GM18867 (cell line): ENCODE data around the gene FAM204A.
A peak's percentile ranks its signal among the peaks of the same experiment; 100 is the strongest.

ENCODE experiments used
- ATAC-seq: cut with Tn5 transposase; IDR thresholded peaks from one replicate; pipeline ENCODE4 v1.9.1; 2021; ENCODE audit warnings: mild to moderate bottlenecking, moderate library complexity; ENCODE audit not compliant: unreplicated experiment

The FAM204A gene

DNA sequence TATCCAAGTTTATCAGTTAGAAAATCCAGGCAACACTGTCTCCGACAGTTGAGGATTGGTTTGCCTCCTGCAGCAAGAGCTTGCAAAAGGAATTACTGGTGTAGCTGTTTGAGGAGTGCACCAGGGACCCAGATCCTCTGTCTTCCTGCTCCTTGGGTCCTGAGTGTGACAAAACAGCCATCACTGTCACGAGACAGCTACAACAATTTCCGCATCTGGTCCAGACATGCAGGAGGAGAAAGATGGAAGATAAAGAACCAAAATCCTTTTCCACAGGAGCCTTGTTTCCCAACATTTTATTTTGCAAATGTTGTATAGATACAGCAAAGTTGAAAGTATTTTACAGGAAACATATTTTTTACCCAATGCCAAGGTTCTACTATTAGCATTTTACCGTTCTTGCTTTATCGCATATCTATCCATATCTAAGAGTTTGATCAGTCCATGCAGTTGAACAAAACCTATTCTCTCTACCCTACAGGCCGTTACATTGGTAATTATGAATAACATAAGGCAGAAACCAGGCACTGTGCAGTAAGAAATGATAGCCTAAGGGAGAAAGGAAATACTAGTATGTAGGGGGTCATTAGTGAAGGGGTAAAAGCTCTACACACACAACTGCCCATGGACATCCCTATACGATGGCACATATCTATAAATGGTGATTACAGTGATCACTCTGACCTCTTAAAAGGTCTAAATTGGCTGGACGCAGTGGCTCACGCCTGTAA, 54.9 kb downstream of the FAM204A start:
- no peak for ATAC-seq

DNA sequence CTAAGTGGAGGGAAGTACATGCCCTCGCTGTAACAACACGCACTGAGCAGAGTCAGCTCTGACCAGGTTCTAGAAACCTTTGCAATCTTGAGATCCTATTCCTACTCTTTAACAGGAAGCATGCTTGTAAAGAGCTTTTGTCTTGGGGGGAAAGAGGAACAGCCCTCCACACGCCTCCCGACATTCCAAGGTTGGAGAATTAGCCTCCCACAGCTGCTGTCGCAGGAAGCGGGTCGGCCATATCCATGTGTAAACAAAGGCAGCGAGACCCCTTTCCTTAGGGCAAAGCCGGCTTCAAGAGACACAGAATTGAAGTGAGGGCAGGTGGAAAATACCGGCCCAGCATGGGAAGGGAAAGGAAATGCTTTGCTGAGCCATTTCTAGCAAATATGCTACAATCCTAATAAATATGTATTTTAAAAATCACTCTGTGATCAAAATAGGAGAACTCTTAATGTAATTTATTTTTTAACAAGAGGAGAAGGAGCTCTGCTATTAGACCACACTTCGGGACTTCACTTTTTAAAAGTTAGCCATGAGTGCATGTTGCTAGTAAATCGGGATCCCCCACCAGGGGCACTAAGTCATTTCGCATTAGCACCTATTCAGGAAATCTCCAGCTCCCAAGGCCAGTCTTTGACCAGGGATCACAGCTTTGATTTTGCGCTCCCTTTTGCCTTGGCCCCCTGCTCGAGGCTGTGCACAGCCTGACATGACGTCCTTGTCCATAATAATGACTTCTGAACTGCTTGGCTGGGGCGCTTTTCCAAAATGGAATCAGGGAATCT, 55.9 kb downstream of the FAM204A start:
- no peak for ATAC-seq

DNA sequence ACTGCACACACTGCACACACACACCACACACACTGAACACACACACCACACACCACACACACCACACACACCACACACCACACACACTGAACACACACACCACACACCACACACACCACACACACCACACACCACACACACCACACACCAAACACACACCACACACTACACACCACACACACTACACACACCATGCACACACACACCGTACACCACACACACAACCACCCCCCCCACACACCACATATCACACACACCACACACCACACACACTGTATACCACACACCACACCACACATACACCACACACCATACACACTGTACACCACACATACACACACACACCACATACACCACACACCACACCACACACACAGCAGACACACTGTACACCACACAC, 59.5 kb downstream of the FAM204A start:
- ATAC-seq, result no peak

DNA sequence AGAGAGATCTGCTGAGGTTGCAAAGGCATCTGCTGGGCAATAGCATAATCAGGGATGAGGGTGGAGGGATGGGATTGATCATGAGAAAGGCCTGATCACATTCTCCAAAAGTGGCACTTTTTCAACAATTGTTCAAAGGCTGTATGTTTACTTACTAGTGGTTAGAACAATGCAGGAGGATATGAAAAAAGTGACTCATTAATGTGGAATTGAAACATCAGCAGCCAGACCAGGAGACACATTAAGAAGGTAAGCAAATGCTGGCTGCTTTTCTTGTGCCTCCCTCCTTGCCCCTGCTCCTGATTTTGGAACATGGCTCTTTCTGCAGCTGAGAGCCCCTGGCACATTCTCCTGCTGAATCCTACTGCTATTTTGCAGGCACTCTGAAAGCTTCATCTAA, 63.5 kb downstream of the FAM204A start:
- ATAC-seq, result no peak

DNA sequence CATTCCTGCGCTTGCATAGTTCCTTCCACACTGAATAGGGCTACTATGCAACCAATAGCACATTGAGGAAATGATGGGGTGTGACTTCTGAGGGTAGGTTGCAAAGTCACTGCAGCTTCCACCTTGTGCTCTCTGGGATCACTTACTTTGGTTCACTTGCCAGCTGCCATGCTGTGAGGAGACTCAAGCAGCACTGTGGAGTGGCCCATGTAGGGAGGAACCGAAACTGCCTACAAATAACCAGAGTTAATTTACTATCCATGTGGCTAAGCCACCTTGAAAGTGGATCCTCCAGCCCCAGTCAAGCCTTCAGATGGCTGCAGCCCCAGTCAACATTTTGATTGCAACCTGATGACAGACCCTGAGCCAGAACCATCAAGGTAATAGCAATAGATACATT, 64.3 kb downstream of the FAM204A start:
- ATAC-seq, result no peak

DNA sequence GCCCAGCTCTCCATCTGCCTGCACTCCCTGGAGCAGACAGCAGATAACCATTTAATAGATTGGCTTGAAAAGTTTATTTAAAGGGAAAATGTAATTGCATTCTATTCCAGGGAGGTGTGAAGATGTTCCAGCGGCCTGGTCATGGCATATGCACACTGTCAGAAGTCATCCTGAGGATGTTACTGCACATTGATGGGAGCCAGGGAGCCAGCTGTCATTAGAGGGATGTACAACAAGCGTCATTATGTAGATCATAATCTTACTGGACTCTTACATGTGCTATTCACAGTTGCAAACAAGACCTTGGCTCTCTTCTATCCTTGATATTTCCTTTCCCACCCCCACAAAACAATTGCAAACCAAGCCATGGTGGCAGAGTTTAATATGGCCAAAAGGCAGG, 65.4 kb downstream of the FAM204A start:
- no peak for ATAC-seq

DNA sequence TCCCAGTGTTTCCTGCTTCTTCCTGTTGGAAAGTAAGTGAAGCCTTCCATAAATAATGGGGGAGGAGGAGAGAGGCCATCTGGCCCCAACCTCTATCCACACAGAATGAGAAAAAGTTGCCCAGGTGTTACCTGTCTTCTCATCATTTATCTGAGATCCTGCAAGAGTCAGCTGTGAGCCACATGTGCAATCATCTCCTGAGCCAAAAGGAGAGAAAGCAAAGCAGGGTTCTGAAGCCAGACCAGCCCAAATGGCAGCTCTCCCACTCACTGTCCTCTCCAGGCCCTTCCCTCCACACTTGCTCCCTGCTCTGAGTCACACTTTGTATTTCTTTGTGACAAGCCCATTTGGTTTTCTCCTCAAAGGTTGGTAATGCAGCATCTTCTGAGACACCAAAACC, 65.9 kb downstream of the FAM204A start:
- ATAC-seq, result no peak

DNA sequence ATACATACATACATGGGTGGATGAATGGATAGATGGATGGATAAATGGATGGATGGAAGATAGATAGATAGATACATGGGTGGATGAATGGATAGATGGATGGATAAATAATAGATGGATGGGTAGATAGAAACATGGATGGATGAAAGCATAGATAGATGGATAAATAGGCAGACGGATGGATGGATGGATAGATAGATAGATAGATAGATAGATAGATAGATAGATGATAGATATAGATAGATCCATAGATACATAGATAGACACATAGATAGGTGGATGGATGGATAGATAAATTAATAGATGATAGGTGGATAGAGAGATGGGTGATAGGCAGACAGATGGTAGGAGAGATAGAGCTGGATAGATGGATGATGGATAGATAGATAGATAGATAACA, 68.5 kb downstream of the FAM204A start:
- ATAC-seq, result no peak

DNA sequence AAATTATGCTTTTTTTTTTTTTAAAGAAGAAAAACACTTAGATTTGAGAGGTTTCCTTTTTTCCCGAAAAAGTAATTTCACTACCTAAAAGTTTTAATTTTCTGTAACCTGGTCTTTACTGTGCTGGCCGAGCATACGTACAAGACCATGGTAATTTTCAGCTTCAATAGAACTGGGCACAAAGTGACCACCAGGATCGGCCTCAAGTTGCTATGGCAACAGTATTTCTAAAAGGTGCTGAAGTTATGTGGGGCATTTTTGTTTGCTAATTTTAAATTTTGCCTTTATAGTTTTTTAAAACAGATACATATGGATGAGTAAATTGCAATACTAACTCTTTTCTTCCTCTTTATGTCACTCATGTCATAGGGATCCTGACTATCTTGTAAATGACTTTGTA, 69.4 kb downstream of the FAM204A start:
- ATAC-seq, result no peak

DNA sequence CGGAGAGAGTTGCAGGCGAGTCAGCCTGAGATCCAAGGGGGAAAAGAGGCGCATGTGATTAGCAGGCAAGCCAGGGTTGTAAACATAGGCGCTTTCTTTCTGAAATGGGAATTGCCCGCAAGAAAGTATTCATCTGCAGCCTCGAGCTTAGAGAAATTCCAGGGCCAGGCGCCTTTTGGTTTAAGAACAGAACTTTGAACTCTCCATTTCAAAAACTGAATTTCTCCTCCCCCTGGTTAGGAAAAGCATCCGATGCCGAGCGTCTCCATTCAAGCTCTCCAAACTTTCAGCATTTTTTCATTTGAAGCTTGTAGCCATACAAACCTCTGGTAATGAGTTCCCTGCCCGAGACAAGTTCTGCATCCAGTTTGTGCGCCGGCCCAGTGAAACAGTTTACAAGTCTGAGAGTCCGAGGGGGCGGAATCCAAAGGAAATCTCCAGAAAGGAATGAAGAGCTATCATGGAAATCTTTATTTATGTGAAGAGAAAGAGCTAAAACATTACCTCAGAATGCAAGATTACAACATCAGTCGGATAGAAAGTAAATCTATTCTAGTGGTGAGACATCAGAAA, 69.9 kb downstream of the FAM204A start:
- ATAC-seq, result no peak

DNA sequence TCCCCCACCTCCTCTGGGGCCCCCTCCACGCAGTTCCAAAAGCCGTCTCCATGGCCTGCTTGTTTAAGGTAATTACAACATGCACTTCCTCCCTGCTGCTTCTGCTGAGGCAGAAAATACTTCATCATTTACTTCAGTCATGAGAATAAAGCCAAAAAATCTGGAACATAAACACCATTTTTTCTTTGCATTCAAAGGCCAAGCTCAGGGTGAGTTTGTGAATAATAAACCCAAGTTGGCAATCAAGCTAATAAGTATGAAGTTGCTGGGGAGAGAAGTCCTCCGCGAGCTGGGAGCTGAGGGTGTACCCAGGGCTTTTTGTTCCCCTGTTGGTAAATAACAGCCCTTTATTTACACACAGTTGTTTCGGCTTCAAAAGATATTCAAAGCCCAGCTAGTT, 70.5 kb downstream of the FAM204A start:
- no peak for ATAC-seq

DNA sequence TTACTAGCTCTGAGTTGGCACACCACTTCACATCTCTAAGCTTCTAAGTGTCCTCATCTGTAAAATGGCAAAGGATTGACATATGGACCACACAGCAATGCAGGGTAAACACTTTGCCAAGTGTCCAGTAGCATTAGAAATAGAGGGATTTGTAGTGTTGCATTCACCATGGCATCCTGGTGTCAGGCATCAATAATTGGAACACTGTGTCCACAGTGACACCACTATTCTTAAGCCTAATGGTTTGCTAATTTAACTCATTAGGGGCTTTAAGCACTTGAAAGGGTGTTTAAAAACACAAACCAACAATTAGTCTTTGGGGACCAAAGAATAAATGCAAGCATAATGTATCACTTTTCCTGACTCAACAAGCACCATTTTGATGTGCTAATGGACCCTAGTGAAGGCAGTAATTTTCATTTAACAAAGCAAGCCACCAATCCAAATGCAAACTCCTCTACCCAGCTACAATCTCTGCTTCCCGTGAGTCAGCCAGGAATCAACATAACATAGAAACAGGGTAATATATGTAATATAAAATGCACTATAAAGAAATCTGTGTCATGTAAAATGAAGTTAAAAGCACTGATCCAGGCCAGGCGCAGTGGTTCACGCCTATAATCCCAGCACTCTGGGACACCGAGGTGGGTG, 75.9 kb downstream of the FAM204A start:
- no peak for ATAC-seq

DNA sequence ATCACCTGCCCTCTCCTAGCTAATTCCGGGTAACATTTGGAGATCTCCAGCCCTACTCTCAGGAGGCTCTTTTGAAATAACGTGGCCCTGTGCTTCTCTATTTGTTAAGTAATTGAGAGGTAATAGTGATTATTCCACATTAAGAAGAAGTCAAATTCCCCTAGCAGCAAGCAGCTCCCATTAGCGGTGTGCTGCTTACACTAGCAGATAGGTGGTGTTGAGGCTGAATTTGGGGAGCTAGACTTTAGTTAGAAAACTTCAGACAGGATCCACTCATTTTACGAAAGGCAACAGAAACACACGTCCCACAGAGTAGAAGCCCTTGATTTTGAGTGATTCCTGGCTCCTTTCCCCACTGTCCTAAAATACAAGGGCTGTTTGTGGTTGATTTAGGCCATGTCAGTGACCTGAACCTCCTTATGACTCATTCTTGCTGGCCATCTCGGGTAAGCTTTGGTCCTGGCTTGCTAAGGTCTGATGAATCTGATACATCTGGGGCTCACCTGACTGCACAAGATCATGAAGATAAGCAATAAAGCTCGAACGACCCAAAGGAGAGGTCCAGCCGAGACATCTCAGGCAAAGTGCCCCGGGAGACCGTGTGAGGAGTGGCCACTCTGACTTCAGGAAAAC, 77.2 kb downstream of the FAM204A start:
- no peak for ATAC-seq

DNA sequence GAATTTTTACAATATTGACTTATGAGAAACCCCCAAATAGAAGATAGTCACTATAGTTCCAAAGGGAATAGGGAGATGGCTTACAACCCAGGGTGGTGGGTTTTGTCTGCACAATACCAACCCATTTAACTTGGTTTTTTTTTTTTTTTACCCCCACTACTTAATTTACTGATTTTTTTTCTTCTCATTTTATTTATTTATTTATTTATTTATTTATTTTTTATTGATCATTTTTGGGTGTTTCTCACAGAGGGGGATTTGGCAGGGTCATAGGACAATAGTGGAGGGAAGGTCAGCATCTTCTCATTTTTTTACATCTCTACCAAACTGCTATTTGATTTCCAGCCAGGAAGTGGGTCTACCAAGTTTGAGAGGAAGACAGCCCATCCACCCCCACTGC, 77.9 kb downstream of the FAM204A start:
- no peak for ATAC-seq

DNA sequence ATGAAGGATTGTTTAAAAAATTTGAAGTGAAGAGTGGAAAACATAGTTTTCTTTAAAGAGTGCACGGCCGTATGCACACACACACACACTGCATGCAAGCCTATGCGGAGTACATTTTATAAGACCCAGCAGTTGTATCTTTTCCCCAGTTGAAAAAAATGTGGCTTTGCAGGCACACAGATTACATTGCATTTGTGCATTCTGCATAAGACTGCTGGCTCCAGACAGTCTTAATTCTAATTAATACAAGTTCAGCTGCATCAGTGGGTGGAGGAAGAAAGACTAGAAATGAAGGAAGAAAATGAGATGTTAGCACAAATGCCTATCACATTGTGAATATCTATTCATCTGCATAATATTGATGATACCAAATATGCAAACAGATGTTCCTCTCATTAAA, 79.6 kb downstream of the FAM204A start:
- ATAC-seq, result no peak

DNA sequence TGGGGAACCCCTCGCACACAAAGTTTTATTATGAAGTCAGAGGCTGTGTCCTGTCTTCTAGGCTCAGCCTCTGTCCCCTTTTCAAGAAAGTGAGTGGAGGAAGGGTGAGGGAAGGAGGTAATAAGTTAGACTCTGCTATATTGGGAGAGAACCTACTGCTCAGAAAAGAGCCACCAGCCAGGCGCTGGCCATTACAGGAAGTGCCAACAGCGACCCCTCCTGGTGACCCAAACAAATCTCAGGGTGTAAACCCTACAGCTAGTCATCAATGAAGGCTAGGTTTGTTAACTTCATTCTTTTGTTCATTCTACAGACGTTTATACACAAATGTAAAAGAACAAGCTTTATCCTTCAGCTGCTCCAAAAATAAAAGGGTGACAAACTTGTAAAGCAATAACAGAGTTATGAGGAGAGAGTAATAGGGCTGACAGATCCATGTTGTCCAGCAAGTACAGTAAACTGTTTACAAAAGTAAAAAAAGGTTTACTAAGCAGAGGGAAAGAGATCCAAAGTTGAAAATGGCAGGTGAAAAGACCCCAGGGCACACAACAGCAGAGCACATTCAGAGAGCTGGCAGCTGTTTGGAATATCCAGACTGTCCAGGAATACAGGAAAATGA, 82.7 kb downstream of the FAM204A start:
- ATAC-seq, result peak; percentile 73

DNA sequence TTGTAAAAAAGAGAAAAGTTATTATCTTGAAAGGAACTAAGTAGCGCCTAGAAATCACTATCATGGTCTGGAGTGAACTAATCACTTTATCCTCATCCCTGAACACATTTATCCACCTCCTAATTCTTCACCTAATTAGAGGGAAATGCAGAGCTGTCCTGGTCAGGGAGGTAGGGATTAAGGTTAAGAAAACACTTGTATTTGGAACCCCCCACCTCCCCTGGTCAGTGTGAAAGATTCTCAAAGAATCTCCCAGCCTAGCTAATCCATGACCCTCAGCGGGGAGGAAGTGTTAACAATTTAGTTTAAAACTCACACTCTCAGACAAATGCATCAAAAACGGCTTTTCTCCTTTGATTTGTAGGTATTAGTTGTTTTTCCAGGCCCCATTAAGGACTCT, 83.8 kb downstream of the FAM204A start:
- ATAC-seq, result no peak

DNA sequence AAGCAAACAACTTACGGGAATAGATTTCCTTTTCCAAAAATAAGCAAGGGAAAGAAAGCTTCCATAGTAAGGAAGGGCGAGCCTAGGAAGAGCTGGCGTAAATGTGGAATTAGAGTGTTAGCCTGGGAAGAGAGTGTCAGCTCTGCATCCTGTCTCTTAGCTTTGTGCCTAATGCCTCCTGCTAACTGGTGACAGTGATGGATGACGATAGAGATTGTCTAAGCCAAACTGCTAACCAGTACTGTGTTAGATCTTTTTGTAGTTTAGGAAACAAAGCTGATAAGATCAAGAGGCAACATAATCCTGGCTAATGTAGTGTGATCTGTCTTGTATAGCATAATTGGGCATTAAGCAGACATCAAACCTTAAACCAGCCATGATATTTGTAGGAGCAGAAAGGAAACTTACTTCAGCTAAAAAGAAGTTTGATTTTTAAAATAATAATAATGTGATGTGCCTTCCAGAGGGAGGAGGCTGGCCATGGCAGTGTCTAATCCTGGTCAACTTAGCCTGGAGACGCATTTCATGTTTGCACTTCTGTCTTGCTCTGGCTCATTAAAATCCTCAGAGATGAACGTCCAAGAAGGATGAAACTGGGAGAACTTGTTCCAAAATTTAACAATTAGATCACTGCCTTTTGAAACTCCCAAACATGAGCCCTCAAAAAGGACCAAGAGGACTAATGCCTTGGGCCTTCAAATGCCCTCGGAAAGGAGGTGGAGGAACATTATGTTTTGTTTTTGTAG, 85.1 kb downstream of the FAM204A start:
- no peak for ATAC-seq

DNA sequence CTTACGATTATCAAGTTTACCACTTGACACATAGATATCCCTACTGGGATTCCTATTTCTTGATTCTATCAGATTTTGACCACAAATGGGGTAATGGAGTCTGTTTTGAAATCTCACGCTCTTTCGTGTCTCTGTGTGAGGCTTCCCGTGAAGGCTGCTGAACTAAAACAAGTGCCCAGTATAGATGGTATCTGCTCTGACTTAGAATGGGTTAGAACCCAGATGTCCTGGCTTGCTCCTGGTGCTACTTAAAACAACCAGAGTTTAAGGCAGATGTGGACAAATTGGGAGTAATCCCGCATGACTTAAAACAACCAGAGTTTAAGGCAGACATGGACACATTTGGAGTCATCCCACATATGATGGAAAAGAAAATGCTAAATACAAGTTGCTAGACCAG, 85.9 kb downstream of the FAM204A start:
- ATAC-seq, result no peak

DNA sequence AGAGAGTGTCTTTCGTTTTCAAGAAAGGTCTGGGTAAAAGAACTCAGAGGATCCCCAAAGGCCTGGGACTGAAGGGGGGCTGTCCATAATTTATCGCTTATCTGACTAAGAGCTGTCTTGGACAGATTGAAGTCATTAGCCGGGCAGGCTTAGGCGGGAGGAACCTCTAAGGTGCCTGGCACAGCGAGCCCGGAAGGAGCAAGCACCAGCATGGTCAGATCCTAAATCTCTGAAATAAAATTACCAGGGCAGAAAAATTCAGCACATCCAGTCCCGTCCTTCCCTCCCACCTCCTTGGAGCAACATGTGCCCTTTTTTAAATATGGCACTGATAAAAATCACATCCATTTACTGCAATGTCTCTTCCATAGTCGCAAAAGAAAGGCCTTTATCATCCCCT, 86.8 kb downstream of the FAM204A start:
- no peak for ATAC-seq
